ENCODE measurements around the gene TIMM22. TPM values are rescaled to one million over a fixed set of nuclear protein-coding genes. Genes with fewer than 3 reads are reported as not detected.

TIMM22 gene
- total RNA-seq, 2 experiments from 2014 or later = 9.4 to 9.8 TPM

DNA sequence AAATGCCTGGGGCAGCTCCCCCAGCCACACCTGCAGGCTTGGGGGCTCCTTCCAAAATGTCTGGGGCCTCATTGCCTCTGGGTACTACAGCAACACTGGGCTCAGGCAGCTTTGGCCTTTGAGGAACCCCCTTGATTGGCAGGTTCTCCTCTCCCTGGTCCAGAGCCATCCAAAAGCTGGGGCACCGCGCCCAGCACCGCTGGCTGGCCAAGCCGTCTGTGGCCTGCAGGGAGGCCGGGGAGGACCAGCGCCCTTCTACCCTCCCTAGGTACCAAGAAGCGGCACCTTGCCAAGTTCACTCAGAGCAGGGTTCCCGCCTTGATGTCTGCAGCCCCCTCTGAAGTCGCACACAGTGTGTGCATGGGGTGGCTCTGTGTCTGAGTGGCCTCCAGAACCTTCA is 30.1 kb downstream of the TIMM22 start:
- CTCF ChIA-PET = interaction anchor here (0.7 kb wide), 1 partner anchor 200 kb away, joined by 3 read pairs; no protein-coding TSS in a partner anchor
- intact Hi-C loops (cut with DNase I, micrococcal nuclease) = no loop called here
- Mint-ChIP-seq H3K27ac (no peak overlapping the region), H3K4me1 (no peaks in the 10 kb centered on the region), H3K4me3 (no peak overlapping the region), H3K36me3 (ENCODE audit: low read depth) (peaks cover 2% of the 10 kb centered on the region), H3K9me3 (ENCODE audit: low read depth) (no peaks in the 10 kb centered on the region), H3K27me3 (no peaks in the 10 kb centered on the region)
- DNase-seq (no peak), ATAC-seq (no peak)
- POLR2A ChIA-PET = no interaction called here

GRCh38 chr17:1029196-1029921 is 32.4 kb downstream of the TIMM22 start:
- Mint-ChIP-seq H3K36me3 (ENCODE audit: low read depth) (peaks cover 2% of the 10 kb centered on the region), H3K9me3 (ENCODE audit: low read depth) (no peaks in the 10 kb centered on the region), H3K4me1 (no peaks in the 10 kb centered on the region), H3K27me3 (no peaks in the 10 kb centered on the region), H3K27ac (no peak overlapping the region), H3K4me3 (no peak overlapping the region)
- CTCF ChIA-PET = no interaction called here
- POLR2A ChIA-PET = no interaction called here
- intact Hi-C loops (cut with DNase I, micrococcal nuclease) = no loop called here
- no peak for DNase-seq
- ATAC-seq = no peak

- no peak overlapping the region for H3K4me3 Mint-ChIP-seq
- H3K4me1 Mint-ChIP-seq = no peaks in the 10 kb centered on the region
- ChIA-PET CTCF (interaction anchor here (0.6 kb wide), 2 partner anchors 49 to 304 kb away, joined by 4 read pairs; no protein-coding TSS in a partner anchor), POLR2A (no interaction called here)
- H3K9me3 Mint-ChIP-seq (ENCODE audit: low read depth) = no peaks in the 10 kb centered on the region
- DNase-seq (no peak), ATAC-seq (no peak)
- no peak overlapping the region for H3K27ac Mint-ChIP-seq
- peaks cover 2% of the 10 kb centered on the region for H3K36me3 Mint-ChIP-seq (ENCODE audit: low read depth)
- no peaks in the 10 kb centered on the region for H3K27me3 Mint-ChIP-seq
- intact Hi-C loops (cut with DNase I, micrococcal nuclease) = no loop called here
Measured at GRCh38 chr17:1029922-1030644, 33.2 kb downstream of the TIMM22 start.

DNA sequence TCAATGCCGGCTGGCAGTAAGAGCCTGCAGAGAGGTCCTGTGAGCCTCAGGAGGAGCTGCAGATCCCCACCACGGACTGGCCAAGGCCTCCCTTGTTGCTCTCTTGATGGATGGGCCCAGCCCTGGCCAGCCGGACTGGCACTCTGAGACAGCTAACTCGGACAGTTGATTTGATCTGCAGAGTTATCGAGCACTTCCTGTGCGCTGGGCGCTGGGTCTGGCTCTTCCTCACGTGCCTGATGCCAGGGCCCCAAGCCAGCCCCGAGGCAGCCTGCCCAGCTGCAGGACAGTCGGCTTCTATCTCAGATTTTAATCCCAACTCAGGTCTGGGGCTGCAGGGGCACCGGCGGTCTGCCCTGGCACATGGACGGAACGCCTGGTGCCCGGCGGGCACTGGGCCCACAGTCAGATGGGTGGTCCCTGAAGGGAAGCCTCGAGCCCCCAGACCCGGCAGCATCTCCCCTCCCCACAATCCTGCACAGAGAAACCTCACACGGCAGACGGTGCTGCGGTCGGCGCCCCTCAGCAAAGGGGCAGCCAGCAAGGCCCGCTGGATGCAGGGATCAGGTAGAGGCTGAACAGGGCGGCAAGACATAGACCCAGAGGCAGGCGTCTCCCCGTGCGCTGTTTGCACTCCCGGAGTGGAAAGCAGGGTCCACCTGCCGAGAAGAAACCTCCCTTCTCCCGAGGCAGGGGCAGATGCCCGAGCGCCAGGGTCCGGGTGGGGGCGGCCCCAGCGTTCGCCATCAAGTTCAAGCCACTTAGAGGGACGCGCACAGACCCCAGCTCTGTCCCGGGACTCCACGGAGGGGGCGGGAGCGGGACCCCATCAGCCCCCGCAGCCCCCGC is 34.0 kb downstream of the TIMM22 start:
- Mint-ChIP-seq H3K36me3 (ENCODE audit: low read depth) (no peaks in the 10 kb centered on the region), H3K4me1 (no peaks in the 10 kb centered on the region), H3K4me3 (no peak overlapping the region), H3K27ac (no peak overlapping the region), H3K9me3 (ENCODE audit: low read depth) (no peaks in the 10 kb centered on the region), H3K27me3 (no peaks in the 10 kb centered on the region)
- DNase-seq = no peak
- CTCF ChIA-PET = interaction anchor here (0.6 kb wide), 1 partner anchor 304 kb away, joined by 4 read pairs; no protein-coding TSS in a partner anchor
- no peak for ATAC-seq
- POLR2A ChIA-PET = no interaction called here
- intact Hi-C loops (cut with DNase I, micrococcal nuclease) = no loop called here

- ATAC-seq = no peak
- ChIA-PET CTCF (no interaction called here), POLR2A (no interaction called here)
- Mint-ChIP-seq H3K36me3 (ENCODE audit: low read depth) (no peaks in the 10 kb centered on the region), H3K9me3 (ENCODE audit: low read depth) (no peaks in the 10 kb centered on the region), H3K4me1 (no peaks in the 10 kb centered on the region), H3K27me3 (no peaks in the 10 kb centered on the region), H3K4me3 (no peak overlapping the region), H3K27ac (no peak overlapping the region)
- intact Hi-C loops (cut with DNase I, micrococcal nuclease) = no loop called here
- DNase-seq = no peak
Measured at GRCh38 chr17:1031711-1032110, 34.8 kb downstream of the TIMM22 start.

- intact Hi-C loops (cut with DNase I, micrococcal nuclease) = no loop called here
- ATAC-seq (no peak), DNase-seq (no peak)
- CTCF ChIA-PET = no interaction called here
- no peak overlapping the region for H3K4me3 Mint-ChIP-seq
- no peaks in the 10 kb centered on the region for H3K27me3 Mint-ChIP-seq
- POLR2A ChIA-PET = no interaction called here
- H3K9me3 Mint-ChIP-seq (ENCODE audit: low read depth) = no peaks in the 10 kb centered on the region
- no peaks in the 10 kb centered on the region for H3K4me1 Mint-ChIP-seq
- H3K27ac Mint-ChIP-seq = no peak overlapping the region
- H3K36me3 Mint-ChIP-seq (ENCODE audit: low read depth) = no peaks in the 10 kb centered on the region
Measured at GRCh38 chr17:1032391-1032790, 35.5 kb downstream of the TIMM22 start.

DNA sequence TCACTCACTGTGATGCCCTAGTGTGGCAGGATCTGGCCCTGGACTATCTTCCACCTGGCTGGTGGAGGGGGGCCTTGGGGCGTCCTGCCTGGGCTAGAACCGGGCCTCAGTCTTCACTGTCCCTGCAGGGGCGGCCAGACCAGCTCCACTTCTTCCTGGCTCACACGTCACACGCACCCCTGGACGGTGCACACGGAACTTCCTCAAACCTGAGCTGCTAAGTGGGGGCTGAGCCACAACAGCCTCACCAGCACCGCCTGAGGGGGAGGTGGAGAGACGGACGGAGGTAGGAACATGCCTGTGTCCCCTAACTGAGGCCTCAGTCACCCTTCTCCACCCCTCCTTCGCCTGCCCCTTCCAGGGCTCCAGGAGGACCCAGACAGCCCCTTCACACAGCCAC is 36.6 kb downstream of the TIMM22 start:
- intact Hi-C loops (cut with DNase I, micrococcal nuclease) = no loop called here
- H3K27ac Mint-ChIP-seq = no peak overlapping the region
- H3K4me1 Mint-ChIP-seq = no peaks in the 10 kb centered on the region
- ChIA-PET POLR2A (no interaction called here), CTCF (no interaction called here)
- no peaks in the 10 kb centered on the region for H3K36me3 Mint-ChIP-seq (ENCODE audit: low read depth)
- ATAC-seq = no peak
- H3K9me3 Mint-ChIP-seq (ENCODE audit: low read depth) = no peaks in the 10 kb centered on the region
- DNase-seq = no peak
- H3K27me3 Mint-ChIP-seq = no peaks in the 10 kb centered on the region
- H3K4me3 Mint-ChIP-seq = no peak overlapping the region

DNA sequence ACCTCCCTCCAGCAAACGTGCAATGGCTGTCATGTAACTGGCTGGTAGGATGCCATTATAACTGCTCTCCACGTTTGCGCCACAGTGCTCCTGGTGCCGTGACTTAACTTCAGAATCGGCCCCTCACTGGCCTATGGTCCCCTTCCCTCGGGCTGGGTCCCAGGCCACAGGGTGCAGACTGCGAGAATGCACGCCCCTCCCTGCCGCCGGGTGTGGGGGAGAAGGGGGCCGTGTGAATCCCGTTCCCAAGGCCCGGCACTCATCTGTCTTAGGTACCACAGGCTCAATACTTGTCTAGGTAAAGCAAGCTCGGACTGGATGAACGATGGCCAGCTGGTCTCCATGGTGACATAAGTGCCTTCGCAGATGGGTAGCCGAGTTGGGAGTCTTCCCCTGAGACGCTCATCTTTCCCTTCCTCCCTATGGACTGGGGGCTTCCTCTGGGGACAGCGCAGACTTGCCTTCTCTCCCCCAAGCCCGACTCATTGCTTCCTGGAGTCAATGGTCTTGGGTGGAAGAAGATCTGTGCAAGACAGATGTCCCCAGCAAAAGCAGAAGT is 37.8 kb downstream of the TIMM22 start:
- Mint-ChIP-seq H3K4me1 (no peaks in the 10 kb centered on the region), H3K9me3 (ENCODE audit: low read depth) (no peaks in the 10 kb centered on the region), H3K27ac (no peak overlapping the region), H3K36me3 (ENCODE audit: low read depth) (no peaks in the 10 kb centered on the region), H3K27me3 (no peaks in the 10 kb centered on the region), H3K4me3 (no peak overlapping the region)
- ChIA-PET CTCF (no interaction called here), POLR2A (no interaction called here)
- ATAC-seq (no peak), DNase-seq (no peak)
- intact Hi-C loops (cut with DNase I, micrococcal nuclease) = no loop called here

DNA sequence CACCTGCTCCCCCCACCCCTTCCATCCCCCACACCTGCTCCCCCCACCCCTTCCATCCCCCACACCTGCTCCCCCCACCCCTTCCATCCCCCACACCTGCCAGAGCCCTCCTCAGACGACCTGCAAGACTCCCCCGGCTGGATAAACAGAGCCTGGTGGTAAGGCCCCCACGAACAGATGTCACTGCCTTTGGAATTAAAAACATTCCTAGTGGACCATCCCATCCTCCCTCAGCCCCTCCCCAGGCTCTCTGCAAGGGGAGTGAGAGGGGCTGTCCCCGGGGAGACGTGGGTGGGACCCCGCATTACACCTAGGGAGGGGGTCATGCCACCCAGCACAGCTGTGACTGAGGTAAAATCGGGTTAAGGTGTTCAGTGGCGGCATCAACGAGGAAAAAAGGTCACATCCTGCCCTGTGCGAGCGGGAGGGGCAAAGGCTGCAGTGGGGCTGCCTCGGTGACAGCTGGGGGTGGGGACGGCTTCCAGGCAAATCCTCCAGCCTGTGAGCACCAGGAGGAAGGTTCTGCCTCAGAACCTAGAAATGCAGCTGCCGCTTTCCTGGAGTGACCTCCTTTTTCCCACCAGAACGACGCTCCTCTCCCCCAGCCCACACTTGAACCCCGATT is 38.7 kb downstream of the TIMM22 start:
- intact Hi-C loops (cut with DNase I, micrococcal nuclease) = no loop called here
- ChIA-PET CTCF (no interaction called here), POLR2A (no interaction called here)
- Mint-ChIP-seq H3K27ac (no peak overlapping the region), H3K4me3 (no peak overlapping the region), H3K27me3 (no peaks in the 10 kb centered on the region), H3K36me3 (ENCODE audit: low read depth) (no peaks in the 10 kb centered on the region), H3K9me3 (ENCODE audit: low read depth) (no peaks in the 10 kb centered on the region), H3K4me1 (no peaks in the 10 kb centered on the region)
- ATAC-seq = no peak
- DNase-seq = no peak

DNA sequence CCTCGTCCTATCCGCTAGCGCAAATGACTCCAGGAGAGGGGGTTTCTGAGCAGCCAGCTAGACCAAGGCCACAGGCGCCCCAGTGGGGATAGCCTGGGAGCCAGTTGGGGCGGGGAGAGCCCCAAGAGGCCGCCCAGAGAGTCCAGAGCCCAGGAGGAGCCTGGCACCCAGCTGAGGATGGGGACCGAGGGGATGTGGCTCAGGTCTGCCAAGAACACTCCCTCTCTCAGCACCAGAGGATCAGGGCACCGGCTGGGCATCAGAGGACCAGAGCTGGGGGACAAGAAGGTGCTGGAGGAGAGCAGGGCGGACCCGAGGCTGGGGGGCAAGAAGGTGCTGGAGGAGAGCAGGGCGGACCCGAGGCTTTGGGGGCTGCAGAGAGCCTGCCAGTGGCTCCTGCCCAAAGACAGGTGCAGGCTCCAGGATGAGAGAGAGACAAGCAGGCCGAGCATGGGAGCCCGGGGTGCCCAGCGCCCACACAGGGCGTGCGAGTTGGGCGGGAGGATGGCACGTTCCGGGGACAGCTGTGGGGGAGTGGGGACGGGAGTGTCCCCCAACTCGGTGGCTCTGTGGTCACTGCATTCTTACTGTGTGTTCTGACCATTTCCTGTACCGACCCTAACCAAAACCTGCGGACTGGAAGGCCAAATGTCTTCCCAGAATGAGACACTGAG is 39.4 kb downstream of the TIMM22 start:
- POLR2A ChIA-PET = no interaction called here
- no peak overlapping the region for H3K27ac Mint-ChIP-seq
- H3K4me1 Mint-ChIP-seq = no peaks in the 10 kb centered on the region
- CTCF ChIA-PET = no interaction called here
- ATAC-seq = no peak
- H3K27me3 Mint-ChIP-seq = no peaks in the 10 kb centered on the region
- H3K4me3 Mint-ChIP-seq = no peak overlapping the region
- intact Hi-C loops (cut with DNase I, micrococcal nuclease) = no loop called here
- H3K36me3 Mint-ChIP-seq (ENCODE audit: low read depth) = no peaks in the 10 kb centered on the region
- H3K9me3 Mint-ChIP-seq (ENCODE audit: low read depth) = no peaks in the 10 kb centered on the region
- DNase-seq = no peak

- Mint-ChIP-seq H3K9me3 (ENCODE audit: low read depth) (no peaks in the 10 kb centered on the region), H3K27ac (no peak overlapping the region), H3K36me3 (ENCODE audit: low read depth) (no peaks in the 10 kb centered on the region), H3K4me1 (no peaks in the 10 kb centered on the region), H3K4me3 (no peak overlapping the region), H3K27me3 (no peaks in the 10 kb centered on the region)
- intact Hi-C loops (cut with DNase I, micrococcal nuclease) = no loop called here
- no peak for ATAC-seq
- POLR2A ChIA-PET = no interaction called here
- CTCF ChIA-PET = no interaction called here
- no peak for DNase-seq
Measured at GRCh38 chr17:1036845-1037237, 39.9 kb downstream of the TIMM22 start.

Data from activated CD4-positive, alpha-beta T cell treated with anti-CD3 and anti-CD28 coated beads for 36 hours (primary cell).